ENCODE results near the gene WFS1.

WFS1 gene

GRCh38 chr4:6342530-6343293 lies 73.1 kb downstream of the WFS1 start:
- no peak for DNase-seq

- DNase-seq: no peak
These were observed 74.3 kb downstream of the WFS1 start for GRCh38 chr4:6343939-6344408.

- no peak for DNase-seq
These were observed 75.6 kb downstream of the WFS1 start for GRCh38 chr4:6345096-6345830.

- DNase-seq: no peak
These were observed 76.2 kb downstream of the WFS1 start for GRCh38 chr4:6345866-6346265.

DNA sequence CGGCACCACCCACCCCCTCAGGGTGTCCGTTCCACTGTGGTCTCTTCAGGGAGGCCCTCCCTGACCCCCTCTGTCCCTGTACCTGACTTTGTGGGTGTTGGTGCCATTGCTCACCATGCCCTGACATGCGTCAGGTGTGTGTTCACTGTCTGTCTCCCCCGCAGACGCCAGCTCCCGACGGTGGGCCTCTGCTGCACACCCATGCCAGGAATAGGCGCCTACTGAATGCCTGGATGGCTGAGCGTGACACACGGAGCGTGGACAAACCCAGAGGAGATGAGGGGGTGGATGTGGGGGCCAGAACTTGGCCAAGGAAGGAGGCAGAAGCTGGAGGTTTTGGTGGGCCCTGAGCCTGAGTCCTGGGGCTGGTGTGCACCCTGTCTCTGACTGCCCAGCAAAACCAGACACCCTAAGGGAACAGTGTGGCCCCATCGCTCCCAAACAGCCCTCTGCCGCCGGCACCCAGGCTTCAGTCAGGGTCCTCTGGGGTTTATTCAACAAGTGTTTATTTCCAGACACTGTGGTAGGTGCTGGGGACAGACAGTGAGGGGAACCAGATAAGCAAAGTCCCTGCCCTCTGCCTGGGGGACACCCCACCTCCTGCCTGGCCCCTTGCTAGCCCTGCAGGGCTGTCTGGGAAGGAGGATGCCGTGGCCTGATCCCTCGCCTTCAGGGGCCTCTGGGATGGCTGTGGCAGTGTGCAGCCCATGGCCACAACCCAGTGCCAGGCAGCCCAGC lies 76.9 kb downstream of the WFS1 start:
- no peak for DNase-seq

DNA sequence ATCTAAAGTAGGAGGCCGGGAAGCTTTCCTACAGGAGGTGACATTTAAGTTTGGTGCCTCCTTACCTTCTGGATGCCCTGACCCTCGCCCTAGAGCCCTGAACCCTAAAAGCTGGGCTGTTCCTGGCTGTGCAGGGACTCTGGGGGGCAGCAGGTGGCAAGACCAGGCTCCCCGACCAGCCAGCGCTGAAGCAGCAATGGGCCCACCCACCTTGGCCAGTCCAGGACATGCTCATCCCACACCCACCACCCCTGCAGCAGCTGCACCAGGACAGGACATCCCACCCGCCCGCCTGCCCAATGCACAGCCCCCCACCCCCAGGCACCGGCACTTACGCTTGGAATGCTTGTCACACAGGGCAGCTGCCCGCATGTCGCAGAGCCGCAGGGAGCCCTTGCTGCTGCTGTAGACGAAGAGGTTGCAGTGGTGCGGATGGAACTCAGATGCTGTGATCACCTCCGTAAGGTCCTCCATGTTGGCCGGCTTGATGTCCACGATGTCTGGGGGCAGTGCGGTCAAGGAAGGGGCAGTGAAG lies 77.9 kb downstream of the WFS1 start:
- DNase-seq: no peak

DNA sequence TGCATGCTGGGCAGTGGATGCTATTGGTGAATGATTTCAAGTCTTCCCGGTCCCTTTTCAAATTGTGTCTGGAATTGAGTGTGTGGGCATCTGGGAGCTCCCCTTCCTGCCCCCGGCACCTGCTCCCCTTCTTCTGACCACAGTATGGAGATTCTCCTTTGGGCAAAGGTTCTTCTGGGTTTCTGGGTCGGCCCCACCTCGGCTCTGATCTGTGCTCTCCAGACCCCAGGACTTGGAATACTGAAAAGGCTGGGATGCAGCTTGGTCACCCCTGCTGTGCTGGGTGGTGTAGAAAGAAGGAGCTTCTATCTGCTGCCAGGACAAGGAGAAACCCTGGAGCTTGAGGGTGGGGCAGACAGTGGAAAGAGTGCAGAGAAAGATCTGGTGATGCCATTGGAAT lies 78.8 kb downstream of the WFS1 start:
- no peak for DNase-seq

- no peak for DNase-seq
These were observed 80.4 kb downstream of the WFS1 start for GRCh38 chr4:6349896-6350603.

- DNase-seq: no peak
These were observed 81.0 kb downstream of the WFS1 start for GRCh38 chr4:6350646-6351045.

GRCh38 chr4:6351246-6352000 lies 81.8 kb downstream of the WFS1 start:
- DNase-seq: no peak

DNA sequence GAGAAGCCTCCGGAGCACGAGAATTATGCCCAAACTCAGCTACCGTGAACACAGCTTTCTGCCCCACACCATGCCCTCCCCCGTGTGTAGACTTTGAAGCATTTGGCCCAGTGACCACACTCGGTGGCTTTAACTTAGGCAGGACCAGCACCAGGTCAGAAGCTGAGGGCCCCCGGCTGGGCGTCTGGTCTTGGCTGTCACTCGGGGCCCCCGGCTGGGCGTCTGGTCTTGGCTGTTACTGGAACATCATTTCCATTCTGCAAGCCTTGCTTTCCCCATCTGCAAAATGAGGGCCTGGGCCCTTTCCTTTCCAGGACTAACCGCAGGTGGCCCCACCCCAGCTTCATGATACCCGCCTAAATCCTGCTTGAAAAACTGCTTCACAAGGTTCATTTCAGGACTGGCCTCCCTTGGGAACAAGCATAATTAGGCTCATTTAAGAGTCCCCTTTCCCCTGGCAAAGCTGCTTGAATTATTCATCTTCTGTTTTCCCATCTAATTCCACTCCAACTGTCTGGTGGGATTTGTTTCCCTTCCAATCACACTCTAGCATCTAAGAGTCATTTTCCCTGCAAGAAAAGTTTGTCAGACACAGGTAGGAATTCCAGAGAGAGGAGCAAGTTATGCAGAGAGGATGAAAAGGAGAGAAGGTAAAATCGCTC lies 82.5 kb downstream of the WFS1 start:
- DNase-seq: no peak
